Caki2 (cell line): ENCODE measurements around the gene MCTP1. TPM values are rescaled to one million over a fixed set of nuclear protein-coding genes. Genes with fewer than 3 reads are reported as not detected.

ENCODE experiments used
- DNase-seq: peaks from one replicate; pipeline ENCODE4 v3.0.0-alpha.2; 2015; ENCODE audit warnings: low read depth
- in situ Hi-C: cut with HindIII; loops from 2 replicates; pipeline ENCODE4 v1.10.0; 2016; ENCODE audit warnings: low sequenced_read_pairs, low pct_unique_long_range_greater_than_20kb, mixed read lengths
- total RNA-seq: library from RNA; depleted of rRNA; stranded (reverse); fragments of >200 nt; shearing (Covaris generic); gene quantifications from 2 replicates; pipeline ENCODE4 v1.2.3, GENCODE V29; 2014; ENCODE audit warnings: low replicate concordance

MCTP1 gene
- total RNA-seq, 1 experiment from 2014 or later: 42.4 TPM

GRCh38 chr5:94747371-94747770 is 537.5 kb downstream of the MCTP1 start:
- no peak for DNase-seq
- in situ Hi-C loops: no loop called here

DNA sequence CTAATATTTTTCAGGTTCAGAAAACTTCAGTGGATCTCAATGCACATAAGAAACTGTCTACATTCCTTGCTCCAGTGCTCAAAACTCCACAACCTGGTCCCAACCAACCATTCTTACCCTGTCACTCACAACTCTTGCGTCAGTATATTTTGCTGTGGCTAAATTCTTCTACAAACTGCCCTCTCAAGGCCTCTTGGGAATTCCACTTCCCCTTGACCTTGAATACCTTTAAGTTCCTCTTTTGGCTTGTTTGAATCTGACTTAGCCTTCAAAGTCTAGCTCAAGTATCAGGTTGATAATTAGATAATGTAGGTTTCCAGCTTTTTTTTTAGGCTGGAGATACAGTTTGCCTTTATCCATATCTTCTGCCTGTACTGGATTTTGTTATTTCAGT is 538.2 kb downstream of the MCTP1 start:
- in situ Hi-C loops: no loop called here
- no peak for DNase-seq

GRCh38 chr5:94745786-94746730 is 538.8 kb downstream of the MCTP1 start:
- in situ Hi-C loops: no loop called here
- no peak for DNase-seq

GRCh38 chr5:94744906-94745305 is 540.0 kb downstream of the MCTP1 start:
- in situ Hi-C loops: no loop called here
- DNase-seq: no peak

DNA sequence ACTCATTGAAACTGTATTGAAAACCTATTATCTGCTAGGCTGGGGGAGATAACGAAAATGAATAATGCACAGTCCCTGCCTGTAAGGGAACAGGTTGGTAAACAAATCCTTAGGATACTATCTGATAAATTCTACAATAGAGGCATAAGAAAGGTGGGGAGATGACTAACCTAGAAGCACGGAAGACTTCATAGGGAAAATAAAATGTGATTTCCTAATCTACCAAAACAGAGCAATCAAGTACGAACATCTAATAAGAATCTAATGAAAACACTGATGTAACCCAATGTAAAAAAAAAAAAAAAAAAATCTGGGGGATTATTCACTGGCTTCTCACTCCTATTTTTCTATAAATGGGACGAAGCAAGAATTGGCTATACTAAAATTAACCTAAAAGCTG is 542.0 kb downstream of the MCTP1 start:
- DNase-seq: no peak
- in situ Hi-C loops: no loop called here

GRCh38 chr5:94740286-94740685 is 544.6 kb downstream of the MCTP1 start:
- in situ Hi-C loops: no loop called here
- DNase-seq: no peak

GRCh38 chr5:94736498-94736897 is 548.4 kb downstream of the MCTP1 start:
- DNase-seq: no peak
- in situ Hi-C loops: no loop called here

- in situ Hi-C loops: no loop called here
- DNase-seq: no peak
Measured at GRCh38 chr5:94731471-94731870, 553.4 kb downstream of the MCTP1 start.

GRCh38 chr5:94725142-94725541 is 559.8 kb downstream of the MCTP1 start:
- in situ Hi-C loops: no loop called here

DNA sequence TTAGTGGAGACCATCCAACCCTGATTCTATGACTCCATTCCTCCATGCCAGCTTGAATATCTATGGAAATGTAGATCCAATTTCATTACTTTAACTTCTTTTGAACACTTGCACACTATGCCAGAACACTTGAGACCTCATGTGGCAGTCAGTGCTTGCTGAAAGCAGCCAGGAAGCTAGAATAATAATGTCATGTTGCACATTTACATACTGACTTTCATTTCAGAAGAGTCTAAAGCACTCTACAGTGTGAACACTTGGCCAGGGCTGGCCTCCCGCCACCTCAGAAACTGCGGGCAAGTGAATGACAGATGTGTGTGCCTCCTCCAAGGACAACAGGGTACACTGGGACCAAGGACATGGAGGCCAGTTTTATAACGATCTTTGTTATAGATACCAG is 569.1 kb downstream of the MCTP1 start:
- no peak for DNase-seq
- in situ Hi-C loops: no loop called here

More at GRCh38 chr5:94725142-94725541, 559.8 kb downstream of the MCTP1 start:
- no peak for DNase-seq

DNA sequence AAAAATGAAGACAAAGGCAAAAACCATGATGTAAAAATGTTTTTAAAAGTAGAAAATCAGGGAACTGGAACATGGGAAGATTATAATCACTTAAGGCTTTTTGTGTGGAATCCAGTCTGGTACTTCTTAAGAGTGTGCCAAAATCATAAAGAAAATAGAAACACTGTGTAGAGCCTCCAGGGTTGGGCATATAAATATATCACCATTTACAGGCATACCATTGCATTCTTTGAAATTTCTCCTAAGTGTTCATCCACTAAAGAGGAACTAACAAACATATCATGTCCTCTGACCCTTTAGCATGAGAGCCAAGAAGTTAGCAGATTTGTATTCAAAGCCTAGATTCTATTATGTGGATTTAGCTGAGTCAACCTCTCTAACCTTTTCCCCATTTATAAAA is 573.1 kb downstream of the MCTP1 start:
- no peak for DNase-seq

GRCh38 chr5:94709277-94709676 is 575.6 kb downstream of the MCTP1 start:
- in situ Hi-C loops: no loop called here
- DNase-seq: no peak

More for the DNA sequence above, 573.1 kb downstream of the MCTP1 start:
- in situ Hi-C loops: no loop called here

DNA sequence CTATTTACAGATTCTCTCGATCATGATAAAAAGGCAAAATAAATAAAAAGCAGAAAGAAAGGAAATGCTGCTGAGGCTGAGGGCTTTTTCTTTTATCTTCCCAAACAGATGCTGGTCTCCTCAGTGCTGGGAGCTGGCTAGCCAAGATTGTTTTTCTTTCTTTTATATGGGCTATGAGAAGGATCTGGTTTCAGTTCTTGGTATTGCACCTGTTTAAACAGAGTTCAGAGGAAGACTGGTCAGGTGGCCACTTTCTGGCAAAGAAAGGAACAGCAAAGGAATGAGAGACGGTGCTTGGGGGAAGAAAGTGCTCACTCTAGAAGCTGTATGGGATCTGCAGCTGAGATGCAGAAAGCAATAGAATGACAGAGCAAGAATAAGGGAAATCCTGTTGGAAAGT is 577.5 kb downstream of the MCTP1 start:
- DNase-seq: no peak
- in situ Hi-C loops: no loop called here

DNA sequence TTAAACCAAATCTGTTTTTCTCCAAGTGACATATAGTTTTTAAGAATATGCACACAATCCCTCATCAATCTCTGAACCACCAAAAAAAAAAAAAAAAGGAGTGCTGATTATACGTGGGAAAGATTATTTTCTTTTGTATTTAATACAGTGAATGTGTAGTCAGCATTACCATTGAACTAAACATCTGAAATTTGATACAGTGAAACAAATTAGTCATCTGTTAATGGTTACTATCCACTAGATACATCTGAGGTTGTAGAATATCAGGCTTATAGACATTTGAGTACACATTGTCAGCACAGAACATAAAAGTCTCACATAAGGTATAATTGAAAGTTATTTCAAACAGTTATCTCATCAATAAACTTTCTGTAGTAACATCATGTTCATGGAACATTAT is 579.5 kb downstream of the MCTP1 start:
- DNase-seq: peak; percentile 29
- in situ Hi-C loops: no loop called here

DNA sequence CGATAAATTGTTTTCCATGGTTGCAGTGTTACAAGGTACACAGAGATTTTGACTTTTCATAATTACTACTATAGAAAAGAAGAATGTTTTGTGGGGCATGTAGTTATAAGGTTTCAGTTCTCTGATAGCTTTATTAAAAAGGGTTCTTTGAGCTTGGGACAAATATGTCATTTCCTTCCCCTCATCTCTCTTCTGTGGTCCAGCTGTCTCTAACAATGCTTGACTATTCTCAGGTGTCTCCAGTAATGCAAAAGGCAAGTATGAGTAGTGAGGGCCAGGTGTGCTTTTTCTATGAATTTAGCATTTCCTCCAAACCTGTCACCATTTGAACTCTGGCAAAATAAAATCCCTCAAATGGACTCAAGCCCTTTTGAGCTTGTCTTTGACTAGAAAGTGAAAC is 582.2 kb downstream of the MCTP1 start:
- in situ Hi-C loops: no loop called here
- DNase-seq: no peak

GRCh38 chr5:94700592-94700991 is 584.3 kb downstream of the MCTP1 start:
- in situ Hi-C loops: no loop called here
- DNase-seq: no peak

GRCh38 chr5:94699562-94699961 is 585.3 kb downstream of the MCTP1 start:
- DNase-seq: no peak
- in situ Hi-C loops: no loop called here

GRCh38 chr5:94698197-94698596 is 586.7 kb downstream of the MCTP1 start:
- no peak for DNase-seq
- in situ Hi-C loops: no loop called here

DNA sequence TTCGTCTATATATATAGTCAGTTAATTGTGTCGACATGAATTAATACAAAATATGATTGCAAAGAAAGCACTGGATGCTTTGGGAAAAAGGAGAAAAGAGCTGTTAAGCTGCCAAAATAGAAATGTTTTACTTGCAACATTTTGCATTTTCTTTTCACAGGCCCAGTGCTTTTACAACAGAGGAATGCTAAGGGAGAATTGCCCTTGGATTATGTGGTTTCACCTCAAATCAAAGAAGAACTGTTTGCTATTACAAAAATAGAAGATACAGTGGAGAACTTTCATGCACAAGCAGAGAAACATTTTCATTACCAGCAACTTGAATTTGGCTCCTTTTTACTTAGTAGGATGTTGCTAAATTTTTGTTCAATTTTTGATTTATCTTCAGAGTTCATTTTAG is 590.2 kb downstream of the MCTP1 start:
- in situ Hi-C loops: no loop called here
- DNase-seq: no peak

- DNase-seq: no peak
- in situ Hi-C loops: no loop called here
Measured at GRCh38 chr5:94693845-94694370, 591.0 kb downstream of the MCTP1 start.
